GM18505 (cell line): ENCODE measurements around the gene ABCB10.
"Not testable (repeated sequence)": the region's sequence is repeated elsewhere in the genome, so short reads cannot be mapped to it uniquely, and the experiment has no call there.

Experiments
- ATAC-seq: cut with Tn5 transposase; IDR thresholded peaks from one replicate; pipeline ENCODE4 v1.9.1; 2021; ENCODE audit not compliant: unreplicated experiment
- POLR2A ChIP-seq: IDR thresholded peaks from 4 replicates; pipeline ENCODE4 v1.6.1; 2011; ENCODE audit warnings: borderline replicate concordance; ENCODE audit not compliant: insufficient read depth, insufficient read length; ENCODE audit errors: extremely low read depth

ABCB10 gene

GRCh38 chr1:229561141-229561540 is 2.6 kb upstream of the ABCB10 start:
- TF ChIP-seq POLR2A, result no peak

GRCh38 chr1:229560124-229560523 is 1.6 kb upstream of the ABCB10 start:
- not testable (repeated sequence) for ATAC-seq

More at GRCh38 chr1:229561141-229561540, 2.6 kb upstream of the ABCB10 start:
- no peak for ATAC-seq

GRCh38 chr1:229559336-229559801 is 862 bp upstream of the ABCB10 start:
- ATAC-seq, result not testable (repeated sequence)

GRCh38 chr1:229557913-229558414 is 543 bp downstream of the ABCB10 start:
- no peak for TF ChIP-seq POLR2A
- ATAC-seq, result peak; percentile 36

- no peak for ATAC-seq
- no peak for TF ChIP-seq POLR2A
Observed at GRCh38 chr1:229557200-229557850, 1.2 kb downstream of the ABCB10 start.

GRCh38 chr1:229554886-229555621 is 3.5 kb downstream of the ABCB10 start:
- ATAC-seq, result no peak
- no peak for TF ChIP-seq POLR2A

- TF ChIP-seq POLR2A, result no peak
- no peak for ATAC-seq
Observed at GRCh38 chr1:229553621-229554130, 4.8 kb downstream of the ABCB10 start.

GRCh38 chr1:229552732-229553131 is 5.8 kb downstream of the ABCB10 start:
- no peak for ATAC-seq
- TF ChIP-seq POLR2A, result no peak

- ATAC-seq, result no peak
- no peak for TF ChIP-seq POLR2A
Observed at GRCh38 chr1:229550812-229551567, 7.5 kb downstream of the ABCB10 start.

- no peak for ATAC-seq
- TF ChIP-seq POLR2A, result no peak
Observed at GRCh38 chr1:229547542-229547941, 11.0 kb downstream of the ABCB10 start.

- no peak for ATAC-seq
- no peak for TF ChIP-seq POLR2A
Observed at GRCh38 chr1:229544587-229544986, 13.9 kb downstream of the ABCB10 start.

- no peak for TF ChIP-seq POLR2A
- ATAC-seq, result no peak
Observed at GRCh38 chr1:229539863-229540506, 18.5 kb downstream of the ABCB10 start.

GRCh38 chr1:229538945-229539344 is 19.6 kb downstream of the ABCB10 start:
- ATAC-seq, result no peak

GRCh38 chr1:229537894-229538293 is 20.6 kb downstream of the ABCB10 start:
- TF ChIP-seq POLR2A, result no peak
- no peak for ATAC-seq

More at GRCh38 chr1:229538945-229539344, 19.6 kb downstream of the ABCB10 start:
- TF ChIP-seq POLR2A, result no peak

- ATAC-seq, result no peak
- no peak for TF ChIP-seq POLR2A
Observed at GRCh38 chr1:229536982-229537381, 21.5 kb downstream of the ABCB10 start.
